A673 (cell line): Measurements from ENCODE around the gene ITPR2.

Experiments
- EZH2 ChIP-seq: fragments of 200-600 bp; sonication (generic); IDR thresholded peaks from 2 replicates; pipeline ENCODE4 v1.6.1; 2017; ENCODE audit warnings: borderline replicate concordance, low read depth, mild to moderate bottlenecking, mixed read lengths, antibody characterized with exemption, low read length; ENCODE audit not compliant: poor library complexity, severe bottlenecking
- TF ChIP-seq, protein P1 (sequence below): fragments of 300-800, 200-600 bp; sonication (generic); conservative IDR thresholded peaks from 2 replicates; pipeline ENCODE4 v1.5.1; 2017; ENCODE audit warnings: low read depth, mild to moderate bottlenecking, antibody characterized with exemption, low read length, moderate library complexity, mixed read lengths

DNA sequence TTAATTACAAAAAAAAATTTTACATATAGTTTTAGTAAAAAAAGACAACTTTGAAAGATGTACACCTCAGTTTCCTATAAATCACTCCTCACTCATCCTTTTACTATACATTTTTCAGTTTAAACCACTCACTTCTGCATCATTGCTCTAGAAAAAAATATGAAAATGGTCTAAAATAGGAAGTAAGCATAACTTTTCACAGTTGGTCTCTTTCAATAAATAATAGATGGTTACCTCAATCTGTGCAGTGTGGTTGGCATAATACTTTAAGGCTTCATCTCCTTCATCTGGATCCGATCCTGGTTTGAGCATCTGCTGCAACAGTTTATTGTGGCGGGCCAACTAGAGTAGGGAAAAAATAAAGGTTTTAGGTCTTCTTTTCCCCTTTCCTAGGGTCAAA, 389.7 kb downstream of the ITPR2 start:
- TF ChIP-seq, protein P1, sequence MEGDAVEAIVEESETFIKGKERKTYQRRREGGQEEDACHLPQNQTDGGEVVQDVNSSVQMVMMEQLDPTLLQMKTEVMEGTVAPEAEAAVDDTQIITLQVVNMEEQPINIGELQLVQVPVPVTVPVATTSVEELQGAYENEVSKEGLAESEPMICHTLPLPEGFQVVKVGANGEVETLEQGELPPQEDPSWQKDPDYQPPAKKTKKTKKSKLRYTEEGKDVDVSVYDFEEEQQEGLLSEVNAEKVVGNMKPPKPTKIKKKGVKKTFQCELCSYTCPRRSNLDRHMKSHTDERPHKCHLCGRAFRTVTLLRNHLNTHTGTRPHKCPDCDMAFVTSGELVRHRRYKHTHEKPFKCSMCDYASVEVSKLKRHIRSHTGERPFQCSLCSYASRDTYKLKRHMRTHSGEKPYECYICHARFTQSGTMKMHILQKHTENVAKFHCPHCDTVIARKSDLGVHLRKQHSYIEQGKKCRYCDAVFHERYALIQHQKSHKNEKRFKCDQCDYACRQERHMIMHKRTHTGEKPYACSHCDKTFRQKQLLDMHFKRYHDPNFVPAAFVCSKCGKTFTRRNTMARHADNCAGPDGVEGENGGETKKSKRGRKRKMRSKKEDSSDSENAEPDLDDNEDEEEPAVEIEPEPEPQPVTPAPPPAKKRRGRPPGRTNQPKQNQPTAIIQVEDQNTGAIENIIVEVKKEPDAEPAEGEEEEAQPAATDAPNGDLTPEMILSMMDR: no peak
- TF ChIP-seq EZH2: no peak
